HL-60 (cell line): Measurements from ENCODE around the gene DENND4C.
"Not testable (repeated sequence)": the region's sequence is repeated elsewhere in the genome, so short reads cannot be mapped to it uniquely, and the experiment has no call there.

ENCODE experiments used
- DNase-seq, 2 experiments: peaks; one replicate each; pipeline ENCODE4 v3.0.0-alpha.2; 2010 to 2020; ENCODE audit warnings: low read depth in 1 of 2, low spot score in 1 of 2
- H3K27ac ChIP-seq: fragments of 250-450 bp; sonication (Bioruptor Pico); replicated peaks from 2 replicates; pipeline ENCODE4 v1.5.1; 2020; ENCODE audit warnings: mild to moderate bottlenecking, moderate library complexity
- H3K27me3 ChIP-seq: fragments of 250-450 bp; sonication (Bioruptor Pico); 2 replicates; pipeline ENCODE4 v1.5.1; 2021; ENCODE audit warnings: mild to moderate bottlenecking, moderate library complexity; ENCODE audit not compliant: insufficient read depth, poor library complexity, severe bottlenecking
- H3K4me3 ChIP-seq: replicated peaks from 2 replicates; pipeline ENCODE4 v1.5.1; 2011; ENCODE audit warnings: mild to moderate bottlenecking, control low read depth, low read length; ENCODE audit not compliant: insufficient read depth
- GABPA ChIP-seq: IDR thresholded peaks from 2 replicates; pipeline ENCODE4 v1.6.1; 2012; ENCODE audit warnings: low read depth
- POLR2AphosphoS5 ChIP-seq: IDR thresholded peaks from 2 replicates; pipeline ENCODE4 v1.6.1; 2012; ENCODE audit warnings: low read depth
- SPI1 ChIP-seq: IDR thresholded peaks from 2 replicates; pipeline ENCODE4 v1.6.1; 2012; ENCODE audit warnings: low read depth, mild to moderate bottlenecking, borderline replicate concordance
- TF ChIP-seq, protein P1 (sequence below): IDR thresholded peaks from 2 replicates; pipeline ENCODE4 v1.6.1; 2012; ENCODE audit warnings: low read depth; ENCODE audit not compliant: insufficient replicate concordance
- TF ChIP-seq, protein P2 (sequence below): IDR thresholded peaks from one replicate; pipeline ENCODE4 v1.5.1; 2011; ENCODE audit warnings: low read length, control low read depth, inconsistent platforms; ENCODE audit not compliant: insufficient read depth

The DENND4C gene

GRCh38 chr9:19255821-19256220 is 25.3 kb downstream of the DENND4C start:
- Histone ChIP-seq H3K27ac (no peak overlapping the region), H3K4me3 (no peak overlapping the region), H3K27me3 (no peaks in the 10 kb centered on the region)
- no peak for DNase-seq
- TF ChIP-seq, protein P1, sequence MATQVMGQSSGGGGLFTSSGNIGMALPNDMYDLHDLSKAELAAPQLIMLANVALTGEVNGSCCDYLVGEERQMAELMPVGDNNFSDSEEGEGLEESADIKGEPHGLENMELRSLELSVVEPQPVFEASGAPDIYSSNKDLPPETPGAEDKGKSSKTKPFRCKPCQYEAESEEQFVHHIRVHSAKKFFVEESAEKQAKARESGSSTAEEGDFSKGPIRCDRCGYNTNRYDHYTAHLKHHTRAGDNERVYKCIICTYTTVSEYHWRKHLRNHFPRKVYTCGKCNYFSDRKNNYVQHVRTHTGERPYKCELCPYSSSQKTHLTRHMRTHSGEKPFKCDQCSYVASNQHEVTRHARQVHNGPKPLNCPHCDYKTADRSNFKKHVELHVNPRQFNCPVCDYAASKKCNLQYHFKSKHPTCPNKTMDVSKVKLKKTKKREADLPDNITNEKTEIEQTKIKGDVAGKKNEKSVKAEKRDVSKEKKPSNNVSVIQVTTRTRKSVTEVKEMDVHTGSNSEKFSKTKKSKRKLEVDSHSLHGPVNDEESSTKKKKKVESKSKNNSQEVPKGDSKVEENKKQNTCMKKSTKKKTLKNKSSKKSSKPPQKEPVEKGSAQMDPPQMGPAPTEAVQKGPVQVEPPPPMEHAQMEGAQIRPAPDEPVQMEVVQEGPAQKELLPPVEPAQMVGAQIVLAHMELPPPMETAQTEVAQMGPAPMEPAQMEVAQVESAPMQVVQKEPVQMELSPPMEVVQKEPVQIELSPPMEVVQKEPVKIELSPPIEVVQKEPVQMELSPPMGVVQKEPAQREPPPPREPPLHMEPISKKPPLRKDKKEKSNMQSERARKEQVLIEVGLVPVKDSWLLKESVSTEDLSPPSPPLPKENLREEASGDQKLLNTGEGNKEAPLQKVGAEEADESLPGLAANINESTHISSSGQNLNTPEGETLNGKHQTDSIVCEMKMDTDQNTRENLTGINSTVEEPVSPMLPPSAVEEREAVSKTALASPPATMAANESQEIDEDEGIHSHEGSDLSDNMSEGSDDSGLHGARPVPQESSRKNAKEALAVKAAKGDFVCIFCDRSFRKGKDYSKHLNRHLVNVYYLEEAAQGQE: no peak
- TF ChIP-seq SPI1 (no peak), GABPA (no peak), POLR2AphosphoS5 (no peak)
- TF ChIP-seq, protein P2, sequence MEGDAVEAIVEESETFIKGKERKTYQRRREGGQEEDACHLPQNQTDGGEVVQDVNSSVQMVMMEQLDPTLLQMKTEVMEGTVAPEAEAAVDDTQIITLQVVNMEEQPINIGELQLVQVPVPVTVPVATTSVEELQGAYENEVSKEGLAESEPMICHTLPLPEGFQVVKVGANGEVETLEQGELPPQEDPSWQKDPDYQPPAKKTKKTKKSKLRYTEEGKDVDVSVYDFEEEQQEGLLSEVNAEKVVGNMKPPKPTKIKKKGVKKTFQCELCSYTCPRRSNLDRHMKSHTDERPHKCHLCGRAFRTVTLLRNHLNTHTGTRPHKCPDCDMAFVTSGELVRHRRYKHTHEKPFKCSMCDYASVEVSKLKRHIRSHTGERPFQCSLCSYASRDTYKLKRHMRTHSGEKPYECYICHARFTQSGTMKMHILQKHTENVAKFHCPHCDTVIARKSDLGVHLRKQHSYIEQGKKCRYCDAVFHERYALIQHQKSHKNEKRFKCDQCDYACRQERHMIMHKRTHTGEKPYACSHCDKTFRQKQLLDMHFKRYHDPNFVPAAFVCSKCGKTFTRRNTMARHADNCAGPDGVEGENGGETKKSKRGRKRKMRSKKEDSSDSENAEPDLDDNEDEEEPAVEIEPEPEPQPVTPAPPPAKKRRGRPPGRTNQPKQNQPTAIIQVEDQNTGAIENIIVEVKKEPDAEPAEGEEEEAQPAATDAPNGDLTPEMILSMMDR: no peak

DNA sequence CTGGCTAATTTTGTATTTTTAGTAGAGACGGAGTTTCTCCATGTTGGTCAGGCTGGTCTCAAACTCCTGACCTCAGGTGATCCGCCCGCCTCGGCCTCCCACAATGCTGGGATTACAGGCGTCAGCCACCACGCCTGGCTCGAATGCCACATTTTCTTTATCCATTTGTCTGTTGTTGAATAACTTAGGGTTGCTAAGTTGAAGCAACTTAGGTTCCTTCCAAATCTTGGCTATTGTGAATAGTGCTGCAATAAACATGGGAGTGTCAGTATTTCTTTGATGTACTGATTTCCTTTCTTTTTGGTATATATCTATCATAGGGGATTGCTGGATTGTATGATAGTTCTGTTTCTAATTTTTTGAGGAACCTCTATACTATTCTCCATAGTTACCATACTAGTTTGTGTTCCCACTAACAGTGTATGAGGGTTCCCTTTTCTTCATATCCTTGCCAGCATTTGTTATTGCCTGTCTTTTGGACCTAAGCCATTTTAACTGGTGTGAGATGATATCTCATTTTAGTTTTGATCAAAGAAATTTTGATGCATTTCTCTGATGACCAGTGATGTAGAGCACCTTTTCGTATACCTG is 29.3 kb downstream of the DENND4C start:
- not testable (repeated sequence) for H3K27ac ChIP-seq, DNase-seq, H3K27me3 ChIP-seq, H3K4me3 ChIP-seq

DNA sequence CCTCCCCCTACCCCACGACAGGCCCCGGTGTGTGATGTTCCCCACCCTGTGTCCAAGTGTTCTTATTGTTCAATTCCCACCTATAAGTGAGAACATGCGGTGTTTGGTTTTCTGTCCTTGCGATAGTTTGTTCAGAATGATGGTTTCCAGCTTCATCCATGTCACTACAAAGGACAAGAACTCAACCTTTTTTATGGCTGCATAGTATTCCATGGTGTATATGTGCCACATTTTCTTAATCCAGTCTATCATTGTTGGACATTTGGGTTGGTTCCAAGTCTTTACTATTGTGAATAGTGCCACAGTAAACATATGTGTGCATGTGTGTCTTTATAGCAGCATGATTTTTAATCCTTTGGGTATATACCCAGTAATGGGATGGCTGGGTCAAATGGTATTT is 35.1 kb downstream of the DENND4C start:
- not testable (repeated sequence) for DNase-seq, H3K27me3 ChIP-seq, H3K27ac ChIP-seq, H3K4me3 ChIP-seq

DNA sequence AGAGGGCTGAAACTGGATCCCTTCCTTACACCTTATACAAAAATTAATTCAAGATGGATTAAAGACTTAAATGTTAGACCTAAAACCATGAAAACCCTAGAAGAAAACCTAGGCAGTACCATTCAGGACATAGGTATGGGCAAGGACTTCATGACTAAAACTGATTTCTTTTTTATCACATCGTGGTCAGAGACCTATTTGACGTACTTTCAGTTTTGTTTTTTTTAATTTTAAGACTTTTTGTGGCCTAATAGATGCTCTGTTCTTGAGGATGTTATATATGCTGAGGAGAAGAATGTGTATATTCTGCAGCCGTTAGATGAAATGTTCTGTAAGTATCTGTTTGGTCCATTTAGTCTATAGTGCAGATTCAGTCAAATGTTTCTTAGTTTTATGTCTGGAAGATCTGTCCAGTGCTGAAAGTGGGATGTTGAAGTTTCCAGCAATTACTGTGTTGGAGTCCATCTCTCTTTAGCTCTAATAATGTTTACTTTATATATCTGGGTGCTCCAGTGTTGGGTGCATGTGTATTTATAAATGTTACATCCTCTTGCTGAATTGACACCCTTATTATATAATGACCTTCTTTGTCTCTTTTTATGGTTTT is 36.4 kb downstream of the DENND4C start:
- not testable (repeated sequence) for H3K4me3 ChIP-seq, DNase-seq, H3K27ac ChIP-seq, H3K27me3 ChIP-seq
- TF ChIP-seq, protein P1: peak; percentile 84

GRCh38 chr9:19269582-19269981 is 39.1 kb downstream of the DENND4C start:
- Histone ChIP-seq H3K27me3 (no peaks in the 10 kb centered on the region), H3K4me3 (no peak overlapping the region), H3K27ac (no peak overlapping the region)
- DNase-seq: no peak
- TF ChIP-seq, protein P1: no peak
- TF ChIP-seq POLR2AphosphoS5: no peak
- TF ChIP-seq, protein P2: no peak
- no peak for TF ChIP-seq GABPA
- TF ChIP-seq SPI1: no peak
